GM12801 (cell line): ENCODE results near the gene UGT1A8.

Experiments
- TF ChIP-seq, protein P1 (sequence below): IDR thresholded peaks from one replicate; pipeline ENCODE4 v1.5.1; 2011; ENCODE audit warnings: control low read depth; ENCODE audit not compliant: insufficient read length; ENCODE audit errors: extremely low read depth

UGT1A8 gene

DNA sequence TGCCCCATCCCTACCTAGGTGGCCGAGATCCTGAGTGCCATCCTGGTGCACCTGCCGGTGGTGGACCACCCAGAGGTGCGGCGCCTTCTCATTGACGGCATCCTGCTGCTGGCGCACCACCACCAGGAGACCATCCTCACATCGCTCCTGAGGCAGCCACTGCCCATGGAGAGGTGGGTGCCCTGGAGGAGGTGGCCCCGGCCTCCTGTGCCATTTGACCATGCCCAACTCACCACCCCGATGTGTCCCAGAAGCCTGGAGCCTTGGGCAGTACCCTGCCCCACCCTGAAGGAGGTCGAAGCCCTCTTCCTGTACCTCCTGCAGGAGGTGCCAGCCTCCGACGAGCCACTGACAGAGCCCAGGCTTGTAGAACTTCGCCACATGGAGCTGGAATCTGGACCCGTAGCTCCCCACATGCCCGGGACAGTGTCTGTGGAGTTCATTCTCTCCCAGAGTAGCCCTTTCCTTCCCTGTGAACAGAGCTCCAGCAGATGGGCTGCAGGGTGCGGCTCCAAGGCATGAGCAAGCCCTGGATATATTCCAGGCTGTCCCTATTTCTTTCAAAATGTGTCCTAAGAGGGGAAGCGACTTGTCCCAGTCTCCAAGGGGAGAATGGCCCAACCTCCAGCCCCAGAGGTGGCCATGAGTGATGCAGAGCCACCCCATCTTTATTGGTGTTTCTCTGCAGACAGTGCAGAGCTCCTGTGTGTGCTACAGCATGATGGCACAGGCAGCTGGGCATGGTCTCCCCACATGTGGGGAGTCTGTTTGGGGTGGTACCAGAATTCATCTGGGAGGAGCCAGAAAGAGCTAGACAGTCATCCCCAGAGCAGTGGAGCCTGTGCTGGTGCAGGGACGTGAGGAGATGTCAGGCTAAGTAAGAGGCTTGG, 202.7 kb downstream of the UGT1A8 start:
- TF ChIP-seq, protein P1, sequence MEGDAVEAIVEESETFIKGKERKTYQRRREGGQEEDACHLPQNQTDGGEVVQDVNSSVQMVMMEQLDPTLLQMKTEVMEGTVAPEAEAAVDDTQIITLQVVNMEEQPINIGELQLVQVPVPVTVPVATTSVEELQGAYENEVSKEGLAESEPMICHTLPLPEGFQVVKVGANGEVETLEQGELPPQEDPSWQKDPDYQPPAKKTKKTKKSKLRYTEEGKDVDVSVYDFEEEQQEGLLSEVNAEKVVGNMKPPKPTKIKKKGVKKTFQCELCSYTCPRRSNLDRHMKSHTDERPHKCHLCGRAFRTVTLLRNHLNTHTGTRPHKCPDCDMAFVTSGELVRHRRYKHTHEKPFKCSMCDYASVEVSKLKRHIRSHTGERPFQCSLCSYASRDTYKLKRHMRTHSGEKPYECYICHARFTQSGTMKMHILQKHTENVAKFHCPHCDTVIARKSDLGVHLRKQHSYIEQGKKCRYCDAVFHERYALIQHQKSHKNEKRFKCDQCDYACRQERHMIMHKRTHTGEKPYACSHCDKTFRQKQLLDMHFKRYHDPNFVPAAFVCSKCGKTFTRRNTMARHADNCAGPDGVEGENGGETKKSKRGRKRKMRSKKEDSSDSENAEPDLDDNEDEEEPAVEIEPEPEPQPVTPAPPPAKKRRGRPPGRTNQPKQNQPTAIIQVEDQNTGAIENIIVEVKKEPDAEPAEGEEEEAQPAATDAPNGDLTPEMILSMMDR: no peak

DNA sequence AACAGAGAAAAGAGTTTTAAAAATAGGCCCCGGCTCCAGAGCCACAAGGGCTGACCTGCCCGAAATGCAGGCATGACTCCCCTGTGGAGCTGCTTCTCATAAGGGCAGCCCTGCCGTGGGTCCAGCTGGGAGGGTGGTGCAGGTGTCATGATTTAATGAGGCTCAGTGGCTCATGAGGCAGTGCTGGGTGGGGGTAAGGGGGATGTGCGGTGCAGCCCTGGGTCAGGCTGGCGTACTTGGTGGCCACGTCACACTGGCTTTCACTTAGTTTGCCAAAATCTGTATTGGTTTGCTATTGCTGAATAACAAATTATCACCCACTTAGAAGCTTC, 203.3 kb downstream of the UGT1A8 start:
- TF ChIP-seq, protein P1: no peak

DNA sequence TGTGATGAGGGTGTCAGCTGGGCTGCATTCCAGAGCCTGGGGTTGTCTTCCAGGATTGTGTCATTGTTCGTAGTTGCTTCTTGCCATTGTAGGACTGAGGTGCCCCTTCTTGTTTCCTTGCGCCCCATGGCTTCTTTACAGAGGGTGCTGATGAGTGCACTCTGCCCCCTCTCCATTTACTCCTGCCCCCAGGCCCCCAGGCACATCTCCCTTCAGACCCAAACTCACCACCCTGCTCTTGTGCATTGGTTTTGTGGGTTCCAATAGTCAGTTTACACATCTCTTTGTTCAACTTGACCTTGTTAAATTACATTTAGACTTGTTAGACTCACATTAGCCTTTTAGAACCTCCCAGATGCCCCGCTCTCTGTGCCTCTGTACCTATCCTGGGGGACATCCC, 203.8 kb downstream of the UGT1A8 start:
- TF ChIP-seq, protein P1: no peak

DNA sequence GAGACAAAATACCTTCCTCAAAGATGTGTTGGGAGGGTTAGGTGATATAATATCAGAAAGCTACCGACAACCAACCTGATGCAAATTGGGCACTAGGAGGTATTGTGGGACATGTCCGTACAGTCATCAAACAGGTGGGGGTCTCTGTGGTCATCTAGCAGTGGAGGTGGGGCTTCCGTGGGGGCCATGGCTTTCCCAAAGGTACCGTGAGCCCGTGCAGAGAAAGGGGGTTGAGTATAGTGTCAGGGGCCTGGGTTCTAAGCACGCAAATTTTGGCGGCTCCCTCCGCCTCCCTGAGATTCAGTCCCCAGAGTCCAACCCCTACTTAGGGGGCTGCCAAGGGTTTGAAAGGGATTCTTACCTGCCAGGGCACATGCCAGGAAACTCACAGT, 204.3 kb downstream of the UGT1A8 start:
- TF ChIP-seq, protein P1: no peak

DNA sequence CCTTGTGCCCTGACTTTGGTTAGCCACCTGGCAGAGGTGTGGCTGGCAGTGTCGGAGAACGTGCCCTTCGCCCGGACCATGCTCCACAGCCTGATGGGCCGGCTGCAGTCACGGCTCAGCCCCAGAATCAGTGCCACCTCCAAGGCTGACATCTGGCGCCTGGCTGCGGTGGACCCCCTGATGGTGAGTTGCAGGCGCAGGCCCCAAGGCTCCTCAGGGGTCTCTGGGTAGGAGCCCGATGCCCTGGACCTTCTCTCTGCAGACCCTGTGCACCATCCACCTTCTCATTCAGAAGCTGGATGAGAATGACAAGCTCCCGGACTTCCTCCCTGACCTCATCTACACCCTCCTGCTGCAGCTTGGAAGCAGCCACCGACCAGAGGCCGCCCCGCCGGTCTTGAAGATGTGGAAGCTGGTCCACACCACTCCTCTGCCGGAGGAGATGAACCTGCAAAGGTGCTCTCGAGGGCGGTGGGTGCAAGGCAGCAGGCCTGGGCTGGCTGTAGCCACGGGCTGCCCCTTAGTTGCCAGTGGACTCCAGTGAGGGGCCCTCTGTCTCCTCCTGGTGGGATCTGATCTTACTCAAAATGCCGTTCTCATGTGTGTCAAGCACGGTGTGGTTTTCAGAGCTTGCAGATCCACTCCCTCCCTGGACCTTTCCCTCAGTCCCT, 204.8 kb downstream of the UGT1A8 start:
- TF ChIP-seq, protein P1: no peak
